ENCODE measurements around the gene C2orf80. TPM values are rescaled to one million over a fixed set of nuclear protein-coding genes. Genes with fewer than 3 reads are reported as not detected.

C2orf80 gene
- total RNA-seq, 4 donors from 2014 or later = not detected

- H3K27me3 ChIP-seq = no peaks in the 10 kb centered on the region
- H3K4me3 ChIP-seq = no peak overlapping the region
Observed at GRCh38 chr2:208150094-208150493, 39.7 kb downstream of the C2orf80 start.

GRCh38 chr2:208148803-208149202, 41.0 kb downstream of the C2orf80 start:
- Histone ChIP-seq H3K36me3 (no peaks in the 10 kb centered on the region), H3K4me3 (no peak overlapping the region), H3K4me1 (no peaks in the 10 kb centered on the region), H3K27ac (no peak overlapping the region), H3K9me3 (peaks cover 0 to 8% (median 0%) of the 10 kb centered on the region in 4 donors), H3K27me3 (no peaks in the 10 kb centered on the region)
- 69 to 76% methylated on average over 2 of the region's 2 CpGs for WGBS, 2 donors
- TF ChIP-seq EP300 (IDR thresholded peaks at IDR 0.05) (no peak), CTCF (IDR thresholded peaks at IDR 0.05) (no peak), POLR2A (IDR thresholded peaks at IDR 0.05) (no peak)
- no peak for DNase-seq (ENCODE audit: low spot score in 2 of 2)

More at GRCh38 chr2:208150094-208150493, 39.7 kb downstream of the C2orf80 start:
- H3K9me3 ChIP-seq = peaks cover 0 to 8% (median 0%) of the 10 kb centered on the region in 4 donors
- H3K27ac ChIP-seq = no peak overlapping the region
- H3K4me1 ChIP-seq = no peaks in the 10 kb centered on the region
- no peaks in the 10 kb centered on the region for H3K36me3 ChIP-seq
- TF ChIP-seq POLR2A (IDR thresholded peaks at IDR 0.05) (no peak), EP300 (IDR thresholded peaks at IDR 0.05) (no peak), CTCF (IDR thresholded peaks at IDR 0.05) (no peak)
- no peak for DNase-seq (ENCODE audit: low spot score in 2 of 2)

- DNase-seq (ENCODE audit: low spot score in 2 of 2) = no peak
- 74% methylated on average over 3 of the region's 3 CpGs for WGBS, 2 donors
- Histone ChIP-seq H3K4me3 (no peak overlapping the region), H3K27ac (no peak overlapping the region), H3K27me3 (no peaks in the 10 kb centered on the region), H3K4me1 (no peaks in the 10 kb centered on the region), H3K9me3 (peaks cover 0 to 8% (median 0%) of the 10 kb centered on the region in 4 donors), H3K36me3 (no peaks in the 10 kb centered on the region)
- no peak for TF ChIP-seq CTCF (IDR thresholded peaks at IDR 0.05)
- TF ChIP-seq EP300 (IDR thresholded peaks at IDR 0.05) = no peak
- TF ChIP-seq POLR2A (IDR thresholded peaks at IDR 0.05) = no peak
Observed at GRCh38 chr2:208147759-208148158, 42.1 kb downstream of the C2orf80 start.

GRCh38 chr2:208147008-208147407, 42.8 kb downstream of the C2orf80 start:
- H3K9me3 ChIP-seq = peaks cover 0 to 8% (median 0%) of the 10 kb centered on the region in 4 donors
- no peaks in the 10 kb centered on the region for H3K36me3 ChIP-seq
- H3K27me3 ChIP-seq = no peaks in the 10 kb centered on the region
- no peaks in the 10 kb centered on the region for H3K4me1 ChIP-seq
- TF ChIP-seq POLR2A (IDR thresholded peaks at IDR 0.05) (no peak), EP300 (IDR thresholded peaks at IDR 0.05) (no peak), CTCF (IDR thresholded peaks at IDR 0.05) (no peak)
- no peak overlapping the region for H3K4me3 ChIP-seq
- no peak overlapping the region for H3K27ac ChIP-seq
- DNase-seq (ENCODE audit: low spot score in 2 of 2) = no peak

- TF ChIP-seq EP300 (IDR thresholded peaks at IDR 0.05) = no peak
- no peak for TF ChIP-seq POLR2A (IDR thresholded peaks at IDR 0.05)
- TF ChIP-seq CTCF (IDR thresholded peaks at IDR 0.05) = no peak
- Histone ChIP-seq H3K27ac (no peak within 1 kb of the TSS), H3K36me3 (no peaks in the 10 kb centered on the region), H3K4me1 (no peaks in the 10 kb centered on the region), H3K27me3 (no peaks in the 10 kb centered on the region), H3K4me3 (no peak within 1 kb of the TSS), H3K9me3 (peaks cover 0 to 2% (median 0%) of the 10 kb centered on the region in 4 donors)
- 52 to 54% methylated on average over 6 of the region's 6 CpGs for WGBS, 2 donors
- DNase-seq (ENCODE audit: low spot score in 2 of 2) = no peak
Observed at GRCh38 chr2:208146006-208146405, 43.8 kb downstream of the C2orf80 start, which contains the start of gene CRYGB. TSS of gene CRYGB (minus strand) at chr2:208146158. CDS start at chr2:208146120, 38 bp downstream.

Measured in tibial nerve (tissue), 4 donors.